Right lobe of liver (tissue), 4 donors: Measurements from ENCODE around the gene MMRN2.

ENCODE experiments used
- POLR2A ChIP-seq: fragments of 450-650 bp; IDR thresholded peaks from one replicate; pipeline ENCODE4 v1.6.1; 2017; ENCODE audit warnings: antibody characterized with exemption, mild to moderate bottlenecking
- TF ChIP-seq, protein P1 (sequence below), 4 donors: fragments of 200-600 bp in 3 of 4; fragments of 450-650 bp in 1 of 4; IDR thresholded peaks; one replicate each; pipeline versions ENCODE4 v1.5.1 to v1.8.0; 2016 to 2022; ENCODE audit warnings: antibody characterized with exemption in 4 of 4, mild to moderate bottlenecking in 2 of 4
- donor health status: DM: no; HTN: no; CAD: no.
- donor health status: DM: no; HTN: no; CAD: no.
- donor health status: DM: no; HTN: yes; CAD: no.

DNA sequence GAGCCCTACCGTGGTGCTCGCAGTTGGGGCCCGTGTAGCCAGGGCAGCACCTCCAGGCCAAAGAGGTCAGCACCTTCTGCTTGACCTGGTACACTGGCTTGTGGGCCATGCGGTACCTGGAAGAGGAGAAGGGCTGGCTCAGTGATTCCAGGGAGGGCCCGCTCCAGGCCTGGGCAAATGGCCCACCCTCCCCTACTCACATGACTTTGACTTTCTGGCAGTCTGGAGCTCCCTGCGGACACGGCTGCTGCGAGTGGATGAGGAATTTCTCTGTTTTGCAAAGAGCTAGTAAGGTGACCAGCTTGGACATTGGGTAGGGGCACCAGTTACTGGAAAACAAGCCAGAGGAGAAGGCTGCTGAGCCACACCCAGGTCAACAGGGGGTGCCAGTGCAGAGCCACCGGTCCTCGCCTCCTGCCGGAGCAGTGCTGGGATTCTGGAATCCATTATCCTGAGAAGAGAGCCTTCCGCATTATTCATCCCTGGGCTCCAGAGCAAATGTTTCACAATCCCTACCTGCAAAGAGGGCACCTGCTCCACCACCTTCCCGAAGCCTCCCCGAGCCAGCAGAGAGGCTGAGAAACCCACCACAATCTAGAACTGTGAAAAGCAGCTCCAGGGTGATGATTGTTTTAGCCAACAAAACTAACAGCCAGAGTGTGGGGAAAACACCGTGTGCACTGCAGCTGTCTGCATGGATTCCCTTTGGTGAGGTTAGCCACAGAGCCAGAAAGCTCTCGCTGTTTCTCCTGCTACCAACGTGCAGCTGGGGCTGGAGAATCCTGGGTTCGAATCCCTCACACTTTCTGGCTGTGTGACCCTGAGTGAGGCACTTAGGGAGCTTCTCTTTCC, 11.8 kb downstream of the MMRN2 start:
- TF ChIP-seq, protein P1, sequence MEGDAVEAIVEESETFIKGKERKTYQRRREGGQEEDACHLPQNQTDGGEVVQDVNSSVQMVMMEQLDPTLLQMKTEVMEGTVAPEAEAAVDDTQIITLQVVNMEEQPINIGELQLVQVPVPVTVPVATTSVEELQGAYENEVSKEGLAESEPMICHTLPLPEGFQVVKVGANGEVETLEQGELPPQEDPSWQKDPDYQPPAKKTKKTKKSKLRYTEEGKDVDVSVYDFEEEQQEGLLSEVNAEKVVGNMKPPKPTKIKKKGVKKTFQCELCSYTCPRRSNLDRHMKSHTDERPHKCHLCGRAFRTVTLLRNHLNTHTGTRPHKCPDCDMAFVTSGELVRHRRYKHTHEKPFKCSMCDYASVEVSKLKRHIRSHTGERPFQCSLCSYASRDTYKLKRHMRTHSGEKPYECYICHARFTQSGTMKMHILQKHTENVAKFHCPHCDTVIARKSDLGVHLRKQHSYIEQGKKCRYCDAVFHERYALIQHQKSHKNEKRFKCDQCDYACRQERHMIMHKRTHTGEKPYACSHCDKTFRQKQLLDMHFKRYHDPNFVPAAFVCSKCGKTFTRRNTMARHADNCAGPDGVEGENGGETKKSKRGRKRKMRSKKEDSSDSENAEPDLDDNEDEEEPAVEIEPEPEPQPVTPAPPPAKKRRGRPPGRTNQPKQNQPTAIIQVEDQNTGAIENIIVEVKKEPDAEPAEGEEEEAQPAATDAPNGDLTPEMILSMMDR (IDR thresholded peaks at IDR 0.05), result no peak
- TF ChIP-seq POLR2A, result no peak
